CD14-positive monocyte (primary cell): ENCODE results near the gene KCNJ16. TPM values are rescaled to one million over a fixed set of nuclear protein-coding genes. Genes with fewer than 3 reads are reported as not detected.

ENCODE experiments used
- DNase-seq, 3 donors: peaks; one replicate each; pipeline ENCODE4 v3.0.0-alpha.2; 2011 to 2022
- H2AFZ ChIP-seq: 2 replicates; pipeline ENCODE4 v1.6.0; 2012; ENCODE audit warnings: mild to moderate bottlenecking, low read depth, low read length, inconsistent platforms; ENCODE audit not compliant: insufficient read depth, poor library complexity, severe bottlenecking
- H3K27ac ChIP-seq, 2 donors: 1 replicate in 1 of 2; 2 replicates in 1 of 2; pipeline ENCODE4 v1.5.1; 2012 to 2013; ENCODE audit warnings: low read length in 2 of 2, control low read depth in 1 of 2, inconsistent platforms in 1 of 2, low read depth in 1 of 2, mild to moderate bottlenecking in 1 of 2
- H3K27me3 ChIP-seq, 2 donors: one replicate each; pipeline versions ENCODE4 v1.6.0 to v1.6.1; 2011 to 2013; ENCODE audit warnings: low read length in 2 of 2; ENCODE audit not compliant: control insufficient read depth in 2 of 2, insufficient read depth in 2 of 2
- H3K36me3 ChIP-seq, 2 donors: replicated peaks in 1 of 2; 1 replicate in 1 of 2; 2 replicates in 1 of 2; pipeline versions ENCODE4 v1.5.1 to v1.6.1; 2012 to 2013; ENCODE audit warnings: low read length in 2 of 2, control low read depth in 1 of 2, inconsistent platforms in 1 of 2, mild to moderate bottlenecking in 1 of 2; ENCODE audit not compliant: insufficient read depth in 2 of 2, control insufficient read depth in 1 of 2
- H3K4me1 ChIP-seq, 2 donors: 1 replicate in 1 of 2; 2 replicates in 1 of 2; pipeline versions ENCODE4 v1.5.1 to v1.6.1; 2012 to 2013; ENCODE audit warnings: low read length in 2 of 2, control low read depth in 1 of 2, inconsistent platforms in 1 of 2, mild to moderate bottlenecking in 1 of 2, moderate library complexity in 1 of 2; ENCODE audit not compliant: insufficient read depth in 2 of 2, control insufficient read depth in 1 of 2
- H3K4me2 ChIP-seq: replicated peaks from 2 replicates; pipeline ENCODE3; 2012; ENCODE audit warnings: low read length, moderate library complexity, mild to moderate bottlenecking; ENCODE audit not compliant: poor library complexity, severe bottlenecking; ENCODE audit errors: extremely low read depth
- H3K4me3 ChIP-seq, 3 experiments: fragments of 200-600 bp in 1 of 3; sonication (generic) in 1 of 3; replicated peaks in 1 of 3; 1 replicate in 2 of 3; 2 replicates in 1 of 3; pipeline ENCODE4 v1.5.1; 2011 to 2013; ENCODE audit warnings: low read length in 3 of 3, mild to moderate bottlenecking in 3 of 3, control low read depth in 2 of 3, low read depth in 2 of 3, inconsistent platforms in 1 of 3, moderate library complexity in 1 of 3
- H3K79me2 ChIP-seq: 2 replicates; pipeline ENCODE4 v1.6.0; 2012; ENCODE audit warnings: mild to moderate bottlenecking, control low read depth, inconsistent platforms, low read length, moderate library complexity; ENCODE audit not compliant: insufficient read depth
- H3K9ac ChIP-seq: 2 replicates; pipeline ENCODE4 v1.6.0; 2017; ENCODE audit warnings: low read length, mild to moderate bottlenecking; ENCODE audit not compliant: insufficient read depth, poor library complexity, severe bottlenecking
- H3K9me3 ChIP-seq, 2 donors: replicated peaks in 1 of 2; 1 replicate in 1 of 2; 2 replicates in 1 of 2; pipeline versions ENCODE4 v1.5.1 to v1.6.1; 2012 to 2013; ENCODE audit warnings: low read length in 2 of 2, control low read depth in 1 of 2; ENCODE audit not compliant: control insufficient read depth in 1 of 2, insufficient read depth in 1 of 2
- H4K20me1 ChIP-seq: 2 replicates; pipeline ENCODE4 v1.6.0; 2012; ENCODE audit warnings: mild to moderate bottlenecking, low read length, control low read depth, moderate library complexity; ENCODE audit not compliant: insufficient read depth
- H3K27ac Mint-ChIP-seq, 7 donors: one replicate each; pipeline ENCODE4 v1.8.0; 2020; ENCODE audit warnings: mild to moderate bottlenecking in 7 of 7, mixed read lengths in 7 of 7, moderate library complexity in 6 of 7, inconsistent platforms in 2 of 7
- H3K27me3 Mint-ChIP-seq, 3 donors: one replicate each; pipeline ENCODE4 v1.8.0; 2021 to 2022; ENCODE audit warnings: low read depth in 3 of 3, mild to moderate bottlenecking in 3 of 3, mixed read lengths in 3 of 3, moderate library complexity in 3 of 3, inconsistent platforms in 1 of 3
- H3K36me3 Mint-ChIP-seq, 2 donors: one replicate each; pipeline ENCODE4 v1.8.0; 2020; ENCODE audit warnings: mixed read lengths in 2 of 2, inconsistent platforms in 1 of 2, mild to moderate bottlenecking in 1 of 2
- H3K4me1 Mint-ChIP-seq: one replicate; pipeline ENCODE4 v1.8.0; 2020; ENCODE audit warnings: mild to moderate bottlenecking, mixed read lengths
- H3K4me3 Mint-ChIP-seq, 2 donors: one replicate each; pipeline ENCODE4 v1.8.0; 2020; ENCODE audit warnings: mild to moderate bottlenecking in 2 of 2, mixed read lengths in 2 of 2, moderate library complexity in 1 of 2
- H3K9me3 Mint-ChIP-seq, 7 donors: one replicate each; pipeline ENCODE4 v1.8.0; 2020 to 2022; ENCODE audit warnings: mixed read lengths in 7 of 7, mild to moderate bottlenecking in 6 of 7, moderate library complexity in 6 of 7, inconsistent platforms in 2 of 7
- WGBS: methylation state at CpG from one replicate; pipeline ENCODE4 v1.1.5; 2013; ENCODE audit warnings: missing lambda C conversion rate; ENCODE audit not compliant: insufficient coverage; 5-methylcytosine and 5-hydroxymethylcytosine counted together
- intact Hi-C, 2 donors: fragments of 100-400 bp; cut with micrococcal nuclease; formaldehyde crosslinking; loops; one replicate each; pipeline versions ENCODE4 v1.15.0 to v1.15.1; 2023
- polyA plus RNA-seq, 3 donors: library from polyadenylated mRNA; depleted of rRNA in 1 of 3; unstranded in 2 of 3; stranded (reverse) in 1 of 3; fragments of 300-500 nt in 2 of 3; fragments of >200 nt in 1 of 3; fragmentation: Illumina TruSeq in 2 of 3; gene quantifications; 1 replicate in 2 of 3; 2 replicates in 1 of 3; pipeline ENCODE4 v1.2.3, GENCODE V29; 2012 to 2021
- TF ChIP-seq, protein P1 (sequence below): fragments of 200-600 bp; IDR thresholded peaks from one replicate; pipeline ENCODE4 v1.8.0; 2022; ENCODE audit warnings: antibody characterized with exemption, mild to moderate bottlenecking

KCNJ16 gene
- polyA plus RNA-seq, 3 donors: not detected

DNA sequence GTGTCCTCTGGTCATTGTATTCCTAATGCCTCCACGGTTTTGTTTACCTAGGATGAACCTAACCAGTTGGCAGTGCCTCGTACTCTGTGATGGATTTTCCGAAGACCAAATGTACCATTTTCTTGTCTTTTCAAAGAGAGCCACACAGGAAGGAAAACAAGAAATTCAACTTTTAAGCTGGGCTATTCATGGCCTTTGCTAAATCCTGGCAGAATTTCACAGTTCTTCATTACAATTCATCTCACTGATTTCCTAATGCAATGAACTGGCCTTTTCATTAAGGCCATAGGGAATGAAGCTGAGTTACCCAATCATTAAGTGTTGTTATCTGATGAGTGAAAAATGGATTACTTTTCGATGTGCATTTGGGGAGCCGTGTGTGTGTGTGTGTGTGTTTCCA lies 7.9 kb upstream of the KCNJ16 start:
- Mint-ChIP-seq H3K4me1 (no peaks in the 10 kb centered on the region), H3K36me3 (no peaks in the 10 kb centered on the region), H3K9me3 (peaks cover 0 to 2% (median 0%) of the 10 kb centered on the region in 7 donors), H3K4me3 (no peak overlapping the region), H3K27ac (no peak overlapping the region), H3K27me3 (peaks cover 1 to 3% (median 2%) of the 10 kb centered on the region in 3 donors)
- Histone ChIP-seq H3K4me1 (peaks cover 0 to 1% of the 10 kb centered on the region in 2 donors), H2AFZ (no peak overlapping the region), H3K9ac (no peak overlapping the region), H3K9me3 (no peaks in the 10 kb centered on the region), H3K4me2 (no peak overlapping the region), H4K20me1 (no peaks in the 10 kb centered on the region), H3K27me3 (no peaks in the 10 kb centered on the region), H3K36me3 (no peaks in the 10 kb centered on the region), H3K27ac (no peak overlapping the region), H3K4me3 (no peak overlapping the region), H3K79me2 (no peaks in the 10 kb centered on the region)
- intact Hi-C loops: no loop called here
- no peak for DNase-seq
- TF ChIP-seq, protein P1, sequence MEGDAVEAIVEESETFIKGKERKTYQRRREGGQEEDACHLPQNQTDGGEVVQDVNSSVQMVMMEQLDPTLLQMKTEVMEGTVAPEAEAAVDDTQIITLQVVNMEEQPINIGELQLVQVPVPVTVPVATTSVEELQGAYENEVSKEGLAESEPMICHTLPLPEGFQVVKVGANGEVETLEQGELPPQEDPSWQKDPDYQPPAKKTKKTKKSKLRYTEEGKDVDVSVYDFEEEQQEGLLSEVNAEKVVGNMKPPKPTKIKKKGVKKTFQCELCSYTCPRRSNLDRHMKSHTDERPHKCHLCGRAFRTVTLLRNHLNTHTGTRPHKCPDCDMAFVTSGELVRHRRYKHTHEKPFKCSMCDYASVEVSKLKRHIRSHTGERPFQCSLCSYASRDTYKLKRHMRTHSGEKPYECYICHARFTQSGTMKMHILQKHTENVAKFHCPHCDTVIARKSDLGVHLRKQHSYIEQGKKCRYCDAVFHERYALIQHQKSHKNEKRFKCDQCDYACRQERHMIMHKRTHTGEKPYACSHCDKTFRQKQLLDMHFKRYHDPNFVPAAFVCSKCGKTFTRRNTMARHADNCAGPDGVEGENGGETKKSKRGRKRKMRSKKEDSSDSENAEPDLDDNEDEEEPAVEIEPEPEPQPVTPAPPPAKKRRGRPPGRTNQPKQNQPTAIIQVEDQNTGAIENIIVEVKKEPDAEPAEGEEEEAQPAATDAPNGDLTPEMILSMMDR: no peak
- 69% methylated on average over 5 of the region's 5 CpGs for WGBS

DNA sequence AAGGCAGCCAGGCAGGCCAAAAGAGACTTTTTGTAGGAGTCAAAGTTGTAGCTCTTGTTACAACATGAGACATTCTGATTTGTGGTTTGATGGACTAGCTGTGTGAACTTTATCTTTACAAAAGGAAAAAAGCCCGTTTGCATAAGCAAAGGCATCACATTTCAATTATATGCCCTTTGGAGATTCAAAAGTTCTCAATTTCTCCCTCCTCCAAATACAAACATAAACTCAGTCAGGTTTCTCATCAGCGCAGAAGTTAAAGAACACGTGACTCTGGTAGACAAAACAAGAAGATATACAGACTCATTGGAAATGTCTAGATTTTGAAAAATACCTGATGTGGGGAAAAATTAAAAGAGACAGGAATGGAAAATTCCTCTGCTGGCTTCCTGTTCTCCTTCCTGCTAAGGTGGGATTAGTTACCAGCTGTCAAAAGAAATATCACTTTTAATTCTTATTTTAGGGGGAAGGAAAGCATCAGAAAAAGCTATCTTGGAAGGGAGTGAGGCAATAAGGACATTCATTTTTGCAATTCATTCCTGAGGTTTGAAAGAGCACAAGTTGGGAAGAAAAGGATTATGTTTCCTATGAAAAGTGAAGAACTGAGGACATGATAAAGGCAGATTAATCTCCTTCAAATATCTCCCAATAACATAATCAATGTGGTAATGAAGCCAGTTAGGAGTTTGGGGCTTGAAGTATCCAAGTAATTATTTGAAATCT lies 4.6 kb upstream of the KCNJ16 start:
- intact Hi-C loops: no loop called here
- H3K36me3 ChIP-seq: no peaks in the 10 kb centered on the region
- H3K9me3 Mint-ChIP-seq: peaks cover 0 to 2% (median 0%) of the 10 kb centered on the region in 7 donors
- H3K27ac ChIP-seq: no peak overlapping the region
- H3K4me2 ChIP-seq: no peak overlapping the region
- H2AFZ ChIP-seq: no peak overlapping the region
- no peaks in the 10 kb centered on the region for H4K20me1 ChIP-seq
- WGBS: no CpG with 5 or more reads among the region's 3 CpGs
- H3K4me1 ChIP-seq: peaks cover 0 to 10% of the 10 kb centered on the region in 2 donors
- H3K4me1 Mint-ChIP-seq: peaks cover 18% of the 10 kb centered on the region
- TF ChIP-seq, protein P1: no peak
- no peaks in the 10 kb centered on the region for H3K9me3 ChIP-seq
- H3K9ac ChIP-seq: no peak overlapping the region
- no peaks in the 10 kb centered on the region for H3K27me3 ChIP-seq
- no peaks in the 10 kb centered on the region for H3K79me2 ChIP-seq
- no peak for DNase-seq
- no peak overlapping the region for H3K4me3 ChIP-seq
- no peak overlapping the region for H3K4me3 Mint-ChIP-seq
- H3K36me3 Mint-ChIP-seq: no peaks in the 10 kb centered on the region
- no peak overlapping the region for H3K27ac Mint-ChIP-seq
- H3K27me3 Mint-ChIP-seq: peaks cover 0 to 5% (median 1%) of the 10 kb centered on the region in 3 donors
